Cardiac fibroblast (primary cell): Measurements from ENCODE around the gene SLC35F1.

Experiments used
- DNase-seq, 2 donors: peaks; one replicate each; pipeline versions ENCODE4 v3.0.0 to v3.0.0-alpha.2; 2010; ENCODE audit warnings: low read depth in 2 of 2
- H3K4me3 ChIP-seq, 2 donors: replicated peaks in 1 of 2; 1 replicate in 1 of 2; 2 replicates in 1 of 2; pipeline ENCODE4 v1.5.1; 2011; ENCODE audit warnings: low read depth in 2 of 2, low read length in 2 of 2, mild to moderate bottlenecking in 2 of 2, moderate library complexity in 1 of 2
- CTCF ChIP-seq: IDR thresholded peaks from one replicate; pipeline ENCODE4 v1.5.1; 2011; ENCODE audit warnings: low read depth, mild to moderate bottlenecking, low read length, inconsistent platforms

The SLC35F1 gene

GRCh38 chr6:118223316-118223715 is 316.3 kb downstream of the SLC35F1 start:
- TF ChIP-seq CTCF: no peak

GRCh38 chr6:118228886-118229285 is 321.8 kb downstream of the SLC35F1 start:
- no peak for TF ChIP-seq CTCF
- no peak for DNase-seq
- H3K4me3 ChIP-seq: no peak overlapping the region

More at GRCh38 chr6:118223316-118223715, 316.3 kb downstream of the SLC35F1 start:
- DNase-seq: no peak
- no peak overlapping the region for H3K4me3 ChIP-seq

- DNase-seq: no peak
- no peak overlapping the region for H3K4me3 ChIP-seq
- no peak for TF ChIP-seq CTCF
These were observed 333.9 kb downstream of the SLC35F1 start for GRCh38 chr6:118240878-118241528.

- H3K4me3 ChIP-seq: no peak overlapping the region
- no peak for TF ChIP-seq CTCF
- no peak for DNase-seq
These were observed 339.3 kb downstream of the SLC35F1 start for GRCh38 chr6:118246406-118246805.

GRCh38 chr6:118248171-118248570 is 341.1 kb downstream of the SLC35F1 start:
- DNase-seq: no peak
- no peak overlapping the region for H3K4me3 ChIP-seq
- no peak for TF ChIP-seq CTCF

- no peak for DNase-seq
- TF ChIP-seq CTCF: no peak
These were observed 342.6 kb downstream of the SLC35F1 start for GRCh38 chr6:118249680-118250079.

GRCh38 chr6:118252474-118252873 is 345.4 kb downstream of the SLC35F1 start:
- no peak for TF ChIP-seq CTCF
- no peak overlapping the region for H3K4me3 ChIP-seq
- DNase-seq: no peak

More at GRCh38 chr6:118249680-118250079, 342.6 kb downstream of the SLC35F1 start:
- H3K4me3 ChIP-seq: no peak overlapping the region
